ENCODE results near the gene TOP2A. TPM values are rescaled to one million over a fixed set of nuclear protein-coding genes. Genes with fewer than 3 reads are reported as not detected.

TOP2A gene
- total RNA-seq, 4 donors from 2014 or later: 0.40 to 4.3 (median 0.79) TPM

DNA sequence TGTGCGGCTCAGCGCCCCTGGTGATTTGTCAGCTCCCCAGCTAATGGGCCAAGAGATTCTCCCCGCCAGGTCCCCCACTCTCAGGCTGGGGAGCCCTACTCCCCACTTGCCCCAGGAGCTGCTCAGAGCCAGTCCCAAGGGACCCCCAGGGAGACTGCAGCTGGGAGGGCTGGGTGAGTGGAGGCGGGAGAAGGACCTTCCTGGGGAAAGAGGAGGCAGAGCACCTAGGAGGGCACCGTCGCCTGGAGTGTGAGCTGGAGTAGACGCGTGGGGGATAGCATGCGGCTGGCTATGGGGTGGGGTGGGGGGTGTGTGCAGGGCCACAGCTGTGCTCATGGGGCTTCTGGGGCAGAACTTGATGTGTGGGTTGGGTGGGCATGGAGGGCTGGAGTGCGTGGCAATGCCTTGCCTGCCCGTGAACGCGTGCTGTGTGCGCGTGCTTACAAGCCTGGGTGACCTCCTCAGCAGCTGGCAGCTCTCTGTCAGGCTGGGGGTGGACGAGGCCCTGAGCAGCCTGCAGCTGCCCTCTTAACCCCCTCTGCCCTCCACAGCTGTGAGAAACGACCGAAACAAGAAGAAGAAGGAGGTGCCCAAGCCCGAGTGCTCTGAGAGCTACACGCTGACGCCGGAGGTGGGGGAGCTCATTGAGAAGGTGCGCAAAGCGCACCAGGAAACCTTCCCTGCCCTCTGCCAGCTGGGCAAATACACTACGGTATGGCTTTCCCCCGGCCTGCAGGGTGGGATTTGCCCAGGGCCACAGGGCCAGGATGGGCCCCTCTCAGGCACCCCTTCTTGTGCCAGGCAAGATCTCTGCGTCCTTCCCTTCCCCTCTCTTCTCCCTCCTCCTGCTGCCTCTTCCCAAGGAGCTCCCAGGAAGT lies 66.1 kb downstream of the TOP2A start:
- TF ChIP-seq POLR2A (IDR thresholded peaks at IDR 0.05): no peak
- TF ChIP-seq POLR2AphosphoS5 (IDR thresholded peaks at IDR 0.05): no peak
- TF ChIP-seq, protein P1, sequence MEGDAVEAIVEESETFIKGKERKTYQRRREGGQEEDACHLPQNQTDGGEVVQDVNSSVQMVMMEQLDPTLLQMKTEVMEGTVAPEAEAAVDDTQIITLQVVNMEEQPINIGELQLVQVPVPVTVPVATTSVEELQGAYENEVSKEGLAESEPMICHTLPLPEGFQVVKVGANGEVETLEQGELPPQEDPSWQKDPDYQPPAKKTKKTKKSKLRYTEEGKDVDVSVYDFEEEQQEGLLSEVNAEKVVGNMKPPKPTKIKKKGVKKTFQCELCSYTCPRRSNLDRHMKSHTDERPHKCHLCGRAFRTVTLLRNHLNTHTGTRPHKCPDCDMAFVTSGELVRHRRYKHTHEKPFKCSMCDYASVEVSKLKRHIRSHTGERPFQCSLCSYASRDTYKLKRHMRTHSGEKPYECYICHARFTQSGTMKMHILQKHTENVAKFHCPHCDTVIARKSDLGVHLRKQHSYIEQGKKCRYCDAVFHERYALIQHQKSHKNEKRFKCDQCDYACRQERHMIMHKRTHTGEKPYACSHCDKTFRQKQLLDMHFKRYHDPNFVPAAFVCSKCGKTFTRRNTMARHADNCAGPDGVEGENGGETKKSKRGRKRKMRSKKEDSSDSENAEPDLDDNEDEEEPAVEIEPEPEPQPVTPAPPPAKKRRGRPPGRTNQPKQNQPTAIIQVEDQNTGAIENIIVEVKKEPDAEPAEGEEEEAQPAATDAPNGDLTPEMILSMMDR (IDR thresholded peaks at IDR 0.05): no peak
- no peak for TF ChIP-seq EP300 (IDR thresholded peaks at IDR 0.05)
- Histone ChIP-seq H3K36me3 (peaks cover 0 to 82% of the 10 kb centered on the region in 2 donors), H3K9me3 (no peaks in the 10 kb centered on the region), H3K27me3 (no peaks in the 10 kb centered on the region), H3K27ac (peak overlapping the region in 3 of 4 donors; percentile 57 to 97 (median 95)), H3K4me3 (no peak overlapping the region), H3K4me1 (peaks cover 13 to 93% (median 58%) of the 10 kb centered on the region in 3 donors)
- ATAC-seq: no peak
- WGBS, 2 donors (ENCODE audit: low coverage in 1 of 2): 73 to 82% methylated on average over 4 of the region's 27 CpGs

GRCh38 chr17:40350689-40351358 lies 66.9 kb downstream of the TOP2A start:
- TF ChIP-seq POLR2AphosphoS5 (IDR thresholded peaks at IDR 0.05) (no peak), POLR2A (IDR thresholded peaks at IDR 0.05) (no peak), EP300 (IDR thresholded peaks at IDR 0.05) (no peak)
- TF ChIP-seq, protein P1 (IDR thresholded peaks at IDR 0.05): no peak
- H3K4me3 ChIP-seq: no peak overlapping the region
- peak overlapping the region in 3 of 4 donors; percentile 57 to 97 (median 95) for H3K27ac ChIP-seq
- no peaks in the 10 kb centered on the region for H3K9me3 ChIP-seq
- peaks cover 16 to 93% (median 60%) of the 10 kb centered on the region in 3 donors for H3K4me1 ChIP-seq
- 51 to 59% methylated on average over 7 to 11 of the region's 17 CpGs for WGBS, 2 donors (ENCODE audit: low coverage in 1 of 2)
- H3K36me3 ChIP-seq: peaks cover 0 to 75% of the 10 kb centered on the region in 2 donors
- no peak for ATAC-seq
- no peaks in the 10 kb centered on the region for H3K27me3 ChIP-seq

- no peak for ATAC-seq
- 21 to 37% methylated on average over 3 to 10 of the region's 19 CpGs for WGBS, 2 donors (ENCODE audit: low coverage in 1 of 2)
- Histone ChIP-seq H3K9me3 (no peaks in the 10 kb centered on the region), H3K27ac (peak overlapping the region in 3 of 4 donors; percentile 57 to 97 (median 95)), H3K36me3 (peaks cover 0 to 67% of the 10 kb centered on the region in 2 donors), H3K4me1 (peaks cover 16 to 93% (median 57%) of the 10 kb centered on the region in 3 donors), H3K27me3 (no peaks in the 10 kb centered on the region), H3K4me3 (no peak overlapping the region)
- TF ChIP-seq EP300 (IDR thresholded peaks at IDR 0.05): no peak
- TF ChIP-seq POLR2AphosphoS5 (IDR thresholded peaks at IDR 0.05): no peak
- TF ChIP-seq, protein P1 (IDR thresholded peaks at IDR 0.05): no peak
- no peak for TF ChIP-seq POLR2A (IDR thresholded peaks at IDR 0.05)
Measured at GRCh38 chr17:40349895-40350688, 67.6 kb downstream of the TOP2A start.

GRCh38 chr17:40349477-40349894 lies 68.2 kb downstream of the TOP2A start:
- no peak overlapping the region for H3K4me3 ChIP-seq
- no peak for TF ChIP-seq POLR2AphosphoS5 (IDR thresholded peaks at IDR 0.05)
- no peaks in the 10 kb centered on the region for H3K9me3 ChIP-seq
- peak overlapping the region in 3 of 4 donors; percentile 95 to 99 (median 97) for H3K27ac ChIP-seq
- peaks cover 0 to 62% of the 10 kb centered on the region in 2 donors for H3K36me3 ChIP-seq
- 50% methylated on average over 2 of the region's 10 CpGs; no CpG with 5 or more reads in 1 of the 2 donors for WGBS, 2 donors (ENCODE audit: low coverage in 1 of 2)
- peaks cover 16 to 93% (median 57%) of the 10 kb centered on the region in 3 donors for H3K4me1 ChIP-seq
- no peaks in the 10 kb centered on the region for H3K27me3 ChIP-seq
- no peak for ATAC-seq

Data from gastroesophageal sphincter (tissue), 4 donors.